Stimulated activated CD4-positive, alpha-beta T cell treated with anti-CD3 and anti-CD28 coated beads, Interleukin-1b, Interleukin-23, amount 100 ng/mL, for 4 hours (primary cell): ENCODE results near the gene WNT5B.
A peak's percentile ranks its signal among the peaks of the same experiment; 100 is the strongest.

ENCODE experiments used
- DNase-seq, 2 donors: peaks; one replicate each; pipeline ENCODE4 v3.0.0-alpha.2; 2020; ENCODE audit warnings: low read depth in 2 of 2

The WNT5B gene

GRCh38 chr12:1650978-1651361, 21.9 kb downstream of the WNT5B start:
- no peak for DNase-seq

GRCh38 chr12:1651946-1652345, 22.9 kb downstream of the WNT5B start:
- no peak for DNase-seq

GRCh38 chr12:1655225-1655788, 26.3 kb downstream of the WNT5B start:
- DNase-seq, result no peak

- no peak for DNase-seq
These were observed 27.9 kb downstream of the WNT5B start for GRCh38 chr12:1656902-1657301.

GRCh38 chr12:1657688-1658087, 28.7 kb downstream of the WNT5B start:
- DNase-seq, result no peak

- DNase-seq, result peak in 1 of 2 donors; percentile 48
These were observed 31.5 kb downstream of the WNT5B start for GRCh38 chr12:1660304-1661187.

- DNase-seq, result peak; percentile 66 to 71
These were observed 32.7 kb downstream of the WNT5B start for GRCh38 chr12:1661553-1662335.

- DNase-seq, result no peak
These were observed 33.9 kb downstream of the WNT5B start for GRCh38 chr12:1662761-1663439.

- DNase-seq, result no peak
These were observed 34.6 kb downstream of the WNT5B start for GRCh38 chr12:1663440-1664132.

GRCh38 chr12:1665366-1665765, 36.3 kb downstream of the WNT5B start:
- no peak for DNase-seq

- DNase-seq, result no peak
These were observed 37.2 kb downstream of the WNT5B start for GRCh38 chr12:1666215-1666614.

GRCh38 chr12:1666685-1667162, 37.7 kb downstream of the WNT5B start:
- DNase-seq, result no peak

GRCh38 chr12:1668833-1669543, 40.0 kb downstream of the WNT5B start:
- DNase-seq, result no peak

GRCh38 chr12:1670358-1671268, 41.6 kb downstream of the WNT5B start:
- DNase-seq, result no peak

- no peak for DNase-seq
These were observed 47.0 kb downstream of the WNT5B start for GRCh38 chr12:1676043-1676442.

GRCh38 chr12:1680804-1681492, 51.9 kb downstream of the WNT5B start:
- DNase-seq, result no peak

GRCh38 chr12:1681493-1681807, 52.4 kb downstream of the WNT5B start:
- no peak for DNase-seq

- no peak for DNase-seq
These were observed 59.2 kb downstream of the WNT5B start for GRCh38 chr12:1688086-1688710.
